IPS DF 19.7 (cell line): Measurements from ENCODE around the gene PDXP.

Experiments used
- DNase-seq: peaks from one replicate; pipeline ENCODE4 v3.0.0-alpha.2; 2013; ENCODE audit warnings: low read depth, low spot score

Gene PDXP

GRCh38 chr22:37628830-37629229 lies 29.7 kb upstream of the PDXP start:
- DNase-seq, result no peak

- DNase-seq, result no peak
Observed at GRCh38 chr22:37629928-37630327, 28.6 kb upstream of the PDXP start.

- no peak for DNase-seq
Observed at GRCh38 chr22:37630839-37631435, 27.6 kb upstream of the PDXP start.

- no peak for DNase-seq
Observed at GRCh38 chr22:37631448-37632173, 26.9 kb upstream of the PDXP start.

GRCh38 chr22:37632174-37633088 lies 26.1 kb upstream of the PDXP start:
- DNase-seq, result no peak

GRCh38 chr22:37633089-37633624 lies 25.4 kb upstream of the PDXP start:
- no peak for DNase-seq

- DNase-seq, result no peak
Observed at GRCh38 chr22:37633625-37634416, 24.7 kb upstream of the PDXP start.

GRCh38 chr22:37634417-37634924 lies 24.1 kb upstream of the PDXP start:
- DNase-seq, result no peak

GRCh38 chr22:37635157-37635556 lies 23.4 kb upstream of the PDXP start:
- DNase-seq, result no peak

- DNase-seq, result no peak
Observed at GRCh38 chr22:37636186-37636948, 22.2 kb upstream of the PDXP start.

GRCh38 chr22:37636949-37637273 lies 21.6 kb upstream of the PDXP start:
- DNase-seq, result no peak

- DNase-seq, result no peak
Observed at GRCh38 chr22:37638391-37639069, 20.0 kb upstream of the PDXP start.

- no peak for DNase-seq
Observed at GRCh38 chr22:37639070-37639760, 19.3 kb upstream of the PDXP start, which contains the start of gene SH3BP1. TSS of gene SH3BP1 (plus strand) at chr22:37639669. CDS start at chr22:37639788, 119 bp downstream.

- DNase-seq, result no peak
Observed at GRCh38 chr22:37639771-37640590, 18.5 kb upstream of the PDXP start.

- no peak for DNase-seq
Observed at GRCh38 chr22:37640591-37641560, 17.6 kb upstream of the PDXP start.

- DNase-seq, result no peak
Observed at GRCh38 chr22:37641561-37641949, 17.0 kb upstream of the PDXP start.

GRCh38 chr22:37643225-37643847 lies 15.2 kb upstream of the PDXP start:
- no peak for DNase-seq
